CD4-positive, alpha-beta memory T cell (primary cell): ENCODE results near the gene STAC2. TPM values are rescaled to one million over a fixed set of nuclear protein-coding genes. Genes with fewer than 3 reads are reported as not detected.

ENCODE experiments used
- CTCF ChIA-PET: fragments of 350-600 bp; sonication (Branson Sonifier 250); formaldehyde crosslinking; loops from one replicate; lab custom pipeline; 2021; ENCODE audit warnings: inconsistent platforms; ENCODE audit not compliant: partially characterized antibody; lab: Charles Lee
- POLR2A ChIA-PET: fragments of 350-600 bp; sonication (Branson Sonifier 250); formaldehyde crosslinking; loops from one replicate; lab custom pipeline; 2021; ENCODE audit not compliant: partially characterized antibody; lab: Charles Lee
- DNase-seq, 5 donors: peaks; one replicate each; pipeline versions ENCODE4 v3.0.0 to v3.0.0-alpha.2; 2020 to 2022; ENCODE audit warnings: mixed read lengths in 1 of 5
- H3K27ac ChIP-seq: one replicate; pipeline ENCODE4 v1.7.0; 2013; ENCODE audit warnings: low read depth, low read length
- H3K27me3 ChIP-seq: 2 replicates; pipeline ENCODE4 v1.7.0; 2013; ENCODE audit warnings: mild to moderate bottlenecking, low read length, moderate library complexity; ENCODE audit not compliant: insufficient read depth
- H3K36me3 ChIP-seq: 2 replicates; pipeline ENCODE4 v1.7.0; 2013; ENCODE audit warnings: mild to moderate bottlenecking, low read length, moderate library complexity; ENCODE audit not compliant: insufficient read depth
- H3K4me1 ChIP-seq: 2 replicates; pipeline ENCODE4 v1.7.0; 2013; ENCODE audit warnings: mild to moderate bottlenecking, low read length, moderate library complexity; ENCODE audit not compliant: insufficient read depth
- H3K4me3 ChIP-seq, 2 donors: one replicate each; pipeline ENCODE4 v1.7.0; 2013; ENCODE audit warnings: low read length in 2 of 2, mild to moderate bottlenecking in 1 of 2
- H3K9me3 ChIP-seq, 2 donors: one replicate each; pipeline ENCODE4 v1.7.0; 2013; ENCODE audit warnings: low read length in 2 of 2, control low read depth in 1 of 2; ENCODE audit not compliant: control insufficient read depth in 1 of 2
- H3K27ac Mint-ChIP-seq, 7 donors: one replicate each; pipeline ENCODE4 v1.8.0; 2020 to 2021; ENCODE audit warnings: mixed read lengths in 7 of 7, mild to moderate bottlenecking in 6 of 7, inconsistent platforms in 3 of 7, moderate library complexity in 3 of 7
- H3K27me3 Mint-ChIP-seq, 2 donors: one replicate each; pipeline ENCODE4 v1.8.0; 2020 to 2021; ENCODE audit warnings: mixed read lengths in 2 of 2
- H3K36me3 Mint-ChIP-seq, 2 donors: one replicate each; pipeline ENCODE4 v1.8.0; 2020 to 2021; ENCODE audit warnings: mixed read lengths in 2 of 2, inconsistent platforms in 1 of 2, mild to moderate bottlenecking in 1 of 2
- H3K4me1 Mint-ChIP-seq, 4 donors: one replicate each; pipeline ENCODE4 v1.8.0; 2020 to 2021; ENCODE audit warnings: mixed read lengths in 4 of 4, mild to moderate bottlenecking in 1 of 4
- H3K4me3 Mint-ChIP-seq, 8 donors: one replicate each; pipeline ENCODE4 v1.8.0; 2020 to 2021; ENCODE audit warnings: mixed read lengths in 8 of 8, mild to moderate bottlenecking in 7 of 8, moderate library complexity in 6 of 8, inconsistent platforms in 3 of 8
- H3K9me3 Mint-ChIP-seq, 8 donors: one replicate each; pipeline ENCODE4 v1.8.0; 2020 to 2021; ENCODE audit warnings: mixed read lengths in 8 of 8, mild to moderate bottlenecking in 5 of 8, inconsistent platforms in 3 of 8, moderate library complexity in 1 of 8
- intact Hi-C: fragments of 100-400 bp; cut with micrococcal nuclease; formaldehyde crosslinking; loops from one replicate; pipeline ENCODE4 v1.15.1; 2023
- polyA plus RNA-seq, 2 donors: library from polyadenylated mRNA; unstranded; fragments of 300-500 nt; fragmentation: Illumina TruSeq; gene quantifications; one replicate each; pipeline ENCODE4 v1.2.3, GENCODE V29; 2021
- total RNA-seq, 2 experiments: library from RNA; stranded (reverse); gene quantifications; one replicate each; pipeline ENCODE4 v1.2.3, GENCODE V29; 2021

The STAC2 gene
- total and polyA plus RNA-seq, 4 experiments from 2014 or later = not detected

GRCh38 chr17:39165178-39165840 is 60.4 kb downstream of the STAC2 start:
- peak overlapping the region in 1 of 7 donors; percentile 0 for H3K27ac Mint-ChIP-seq
- no peaks in the 10 kb centered on the region for H3K36me3 Mint-ChIP-seq
- H3K27me3 Mint-ChIP-seq = peaks cover 14 to 17% of the 10 kb centered on the region in 2 donors
- peaks cover 8 to 29% (median 16%) of the 10 kb centered on the region in 4 donors for H3K4me1 Mint-ChIP-seq
- H3K4me3 Mint-ChIP-seq = peak overlapping the region; percentile 86 to 96 (median 90)
- H3K4me3 ChIP-seq = peak overlapping the region; percentile 61
- peaks cover 0 to 2% (median 0%) of the 10 kb centered on the region in 8 donors for H3K9me3 Mint-ChIP-seq
- intact Hi-C loops = no loop called here
- no peaks in the 10 kb centered on the region for H3K36me3 ChIP-seq
- DNase-seq = peak in 1 of 5 donors; percentile 13
- H3K27me3 ChIP-seq = no peaks in the 10 kb centered on the region
- H3K9me3 ChIP-seq = no peaks in the 10 kb centered on the region
- H3K4me1 ChIP-seq = peaks cover 24% of the 10 kb centered on the region
- CTCF ChIA-PET = interaction anchor here (0.6 to 7.3 kb wide), 40 partner anchors 9 to 310 kb away, joined by 3 to 106 read pairs (median 5); partner anchors contain the start of genes LASP1, PLXDC1 and RPL19
- peak overlapping the region; percentile 28 for H3K27ac ChIP-seq
- POLR2A ChIA-PET = interaction anchor here (0.6 to 3.5 kb wide), 13 partner anchors 8 to 311 kb away, joined by 3 to 35 read pairs (median 4); partner anchors contain the start of genes FBXO47, LASP1NB, PLXDC1 and RPL19

GRCh38 chr17:39164675-39165143 is 61.0 kb downstream of the STAC2 start:
- H3K27ac Mint-ChIP-seq = peak overlapping the region in 5 of 7 donors; percentile 0 to 90 (median 54)
- peak overlapping the region; percentile 28 for H3K27ac ChIP-seq
- peaks cover 14 to 17% of the 10 kb centered on the region in 2 donors for H3K27me3 Mint-ChIP-seq

GRCh38 chr17:39161962-39162361 is 63.8 kb downstream of the STAC2 start:
- Histone ChIP-seq H3K36me3 (no peaks in the 10 kb centered on the region), H3K4me1 (peaks cover 18% of the 10 kb centered on the region), H3K27me3 (no peaks in the 10 kb centered on the region), H3K27ac (no peak overlapping the region), H3K9me3 (no peaks in the 10 kb centered on the region), H3K4me3 (no peak overlapping the region)
- Mint-ChIP-seq H3K4me3 (no peak overlapping the region), H3K36me3 (no peaks in the 10 kb centered on the region), H3K9me3 (no peaks in the 10 kb centered on the region), H3K4me1 (peaks cover 3 to 21% (median 10%) of the 10 kb centered on the region in 4 donors), H3K27ac (no peak overlapping the region), H3K27me3 (peaks cover 7% of the 10 kb centered on the region in 2 donors)
- ChIA-PET CTCF (interaction anchor here (0.8 to 7.3 kb wide), 6 partner anchors 8 to 179 kb away, joined by 3 to 106 read pairs (median 4); no protein-coding TSS in a partner anchor), POLR2A (no interaction called here)
- intact Hi-C loops = no loop called here
- DNase-seq = no peak

More at GRCh38 chr17:39164675-39165143, 61.0 kb downstream of the STAC2 start:
- peak overlapping the region; percentile 61 for H3K4me3 ChIP-seq
- Mint-ChIP-seq H3K4me1 (peaks cover 8 to 29% (median 16%) of the 10 kb centered on the region in 4 donors), H3K9me3 (peaks cover 0 to 2% (median 0%) of the 10 kb centered on the region in 8 donors), H3K36me3 (no peaks in the 10 kb centered on the region), H3K4me3 (peak overlapping the region; percentile 86 to 96 (median 90))
- intact Hi-C loops = loop anchor here (1.0 kb wide), 2 partner anchors 10 to 80 kb away; no protein-coding TSS in a partner anchor
- H3K4me1 ChIP-seq = peaks cover 24% of the 10 kb centered on the region
- H3K36me3 ChIP-seq = no peaks in the 10 kb centered on the region
- CTCF ChIA-PET = interaction anchor here (0.6 to 7.3 kb wide), 45 partner anchors 8 to 310 kb away, joined by 3 to 106 read pairs (median 4); partner anchors contain the start of genes LASP1, PLXDC1 and RPL19
- POLR2A ChIA-PET = interaction anchor here (0.6 to 3.5 kb wide), 13 partner anchors 9 to 311 kb away, joined by 3 to 35 read pairs (median 4); partner anchors contain the start of genes FBXO47, LASP1NB, PLXDC1 and RPL19
- DNase-seq = peak; percentile 70 to 77 (median 75)
- no peaks in the 10 kb centered on the region for H3K27me3 ChIP-seq
- no peaks in the 10 kb centered on the region for H3K9me3 ChIP-seq

Other genes starting within 250 kb of the STAC2 start
- gene PLXDC1, start 74.3 kb downstream of the STAC2 start, total RNA-seq = 10 to 100 TPM; 15.8 to 16.4 TPM
- 1 to 10 TPM; 2.5 to 4.5 TPM for gene PLXDC1, start 74.3 kb downstream of the STAC2 start, polyA plus RNA-seq
- not detected for gene ARL5C, start 59.8 kb downstream of the STAC2 start, total RNA-seq
- not detected for gene ARL5C, start 59.8 kb downstream of the STAC2 start, polyA plus RNA-seq
- 10 to 100 TPM; 22.2 to 25.7 TPM for gene CACNB1, start 28.3 kb downstream of the STAC2 start, total RNA-seq
- 1 to 10 TPM in 1 of 2 donors, under 1 TPM in 1; 0.20 to 2.0 TPM for gene CACNB1, start 28.3 kb downstream of the STAC2 start, polyA plus RNA-seq
- gene RPL19, start 25.7 kb downstream of the STAC2 start, total RNA-seq = 1,000 to 10,000 TPM; 3,210 to 3,299 TPM
- gene RPL19, start 25.7 kb downstream of the STAC2 start, polyA plus RNA-seq = 1,000 to 10,000 TPM; 2,224 to 3,294 TPM
- gene FBXL20, start 175.7 kb upstream of the STAC2 start, total RNA-seq = 10 to 100 TPM; 35.3 to 38.5 TPM
- 1 to 10 TPM; 1.5 to 4.1 TPM for gene FBXL20, start 175.7 kb upstream of the STAC2 start, polyA plus RNA-seq
- 10 to 100 TPM; 59.1 to 62.3 TPM for gene MED1, start 225.3 kb upstream of the STAC2 start, total RNA-seq
- gene MED1, start 225.3 kb upstream of the STAC2 start, polyA plus RNA-seq = 10 to 100 TPM in 1 of 2 donors, 1 to 10 TPM in 1; 6.4 to 23.4 TPM
- 100 to 1,000 TPM; 107 to 114 TPM for gene CDK12, start 235.5 kb upstream of the STAC2 start, total RNA-seq
- 1 to 10 TPM in 1 of 2 donors, under 1 TPM in 1; 0.87 to 6.4 TPM for gene CDK12, start 235.5 kb upstream of the STAC2 start, polyA plus RNA-seq